ENCODE measurements around the gene SPATA45. TPM values are rescaled to one million over a fixed set of nuclear protein-coding genes. Genes with fewer than 3 reads are reported as not detected.

SPATA45 gene
- total RNA-seq, 1 donor from 2014 or later, result 0.89 TPM

Small RNAs within 50 kb of the gene (small RNA-seq; reads per million reads assigned to genes)
- not detected for gene AC104333.1 (ENCODE audit: low replicate concordance)
- gene AC104333.2 (ENCODE audit: low replicate concordance), result not detected

Other genes with a start within 250 kb of the SPATA45 start
- gene ATF3, start 238.9 kb downstream of the SPATA45 start, total RNA-seq, result 32.7 TPM
- 1.6 TPM for gene BATF3, start 147.8 kb downstream of the SPATA45 start, total RNA-seq
- 29.6 TPM for gene NSL1, start 55.9 kb downstream of the SPATA45 start, total RNA-seq
- gene TATDN3, start 55.8 kb downstream of the SPATA45 start, total RNA-seq, result 14.5 TPM
- 13.4 TPM for gene FLVCR1, start 10.6 kb upstream of the SPATA45 start, total RNA-seq
- gene VASH2, start 102.9 kb upstream of the SPATA45 start, total RNA-seq, result 11.6 TPM
- gene ANGEL2, start 168.2 kb upstream of the SPATA45 start, total RNA-seq, result 32.9 TPM
- gene RPS6KC1, start 203.6 kb upstream of the SPATA45 start, total RNA-seq, result 38.0 TPM

All from skin of body (tissue), 2 donors.